ENCODE data around the gene SMCHD1. TPM values are rescaled to one million over a fixed set of nuclear protein-coding genes. Genes with fewer than 3 reads are reported as not detected.

The SMCHD1 gene
- total and polyA plus RNA-seq, 9 donors = 25.3 to 59.0 (median 36.8) TPM

Other genes starting within 250 kb of the SMCHD1 start
- 7.4 TPM for gene METTL4, start 84.2 kb upstream of the SMCHD1 start, total RNA-seq
- 10 to 100 TPM in 5 of 8 donors, 1 to 10 TPM in 3; 8.5 to 14.2 (median 11.8) TPM for gene METTL4, start 84.2 kb upstream of the SMCHD1 start, polyA plus RNA-seq (ENCODE audit: insufficient read depth in 1 of 8, insufficient read length in 8 of 8, low replicate concordance in 1 of 8)
- gene NDC80, start 84.2 kb upstream of the SMCHD1 start, total RNA-seq = 12.5 TPM
- 10 to 100 TPM; 10.6 to 17.8 (median 14.8) TPM for gene NDC80, start 84.2 kb upstream of the SMCHD1 start, polyA plus RNA-seq (ENCODE audit: insufficient read depth in 1 of 8, insufficient read length in 8 of 8, low replicate concordance in 1 of 8)
- 23.0 TPM for gene EMILIN2, start 191.3 kb downstream of the SMCHD1 start, total RNA-seq
- gene EMILIN2, start 191.3 kb downstream of the SMCHD1 start, polyA plus RNA-seq (ENCODE audit: insufficient read depth in 1 of 8, insufficient read length in 8 of 8, low replicate concordance in 1 of 8) = 10 to 100 TPM; 23.1 to 46.7 (median 30.2) TPM